Activated effector memory CD4-positive, alpha-beta T cell treated with anti-CD3 and anti-CD28 coated beads, Interleukin-2, amount 50 U/mL, for 16 hours (primary cell): ENCODE measurements around the gene TNNI3K.

Experiments used
- DNase-seq: peaks from one replicate; pipeline ENCODE4 v3.0.0-alpha.2; 2020

Gene TNNI3K

GRCh38 chr1:74504933-74505512 lies 269.8 kb downstream of the TNNI3K start:
- DNase-seq: no peak

GRCh38 chr1:74505928-74506710 lies 270.9 kb downstream of the TNNI3K start:
- no peak for DNase-seq

DNA sequence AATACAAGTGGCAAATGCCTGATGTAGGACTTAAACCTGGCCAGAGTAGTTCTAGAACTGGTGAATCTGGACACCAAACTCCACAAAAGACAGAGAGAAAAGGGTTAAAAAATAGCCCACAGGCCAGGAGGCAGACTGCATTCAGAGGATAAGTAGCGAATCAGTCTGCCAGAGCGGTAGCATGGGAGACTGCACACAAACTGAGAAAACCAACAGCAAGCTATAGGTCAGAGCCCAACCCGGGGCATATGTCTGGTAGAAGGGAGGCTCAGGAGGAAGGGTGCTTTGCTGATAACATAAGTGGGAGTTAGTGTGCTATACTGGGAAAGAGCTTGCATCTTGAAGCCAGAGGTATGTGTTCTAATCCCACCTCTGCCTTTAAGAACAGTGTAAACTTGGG lies 273.3 kb downstream of the TNNI3K start:
- DNase-seq: no peak

DNA sequence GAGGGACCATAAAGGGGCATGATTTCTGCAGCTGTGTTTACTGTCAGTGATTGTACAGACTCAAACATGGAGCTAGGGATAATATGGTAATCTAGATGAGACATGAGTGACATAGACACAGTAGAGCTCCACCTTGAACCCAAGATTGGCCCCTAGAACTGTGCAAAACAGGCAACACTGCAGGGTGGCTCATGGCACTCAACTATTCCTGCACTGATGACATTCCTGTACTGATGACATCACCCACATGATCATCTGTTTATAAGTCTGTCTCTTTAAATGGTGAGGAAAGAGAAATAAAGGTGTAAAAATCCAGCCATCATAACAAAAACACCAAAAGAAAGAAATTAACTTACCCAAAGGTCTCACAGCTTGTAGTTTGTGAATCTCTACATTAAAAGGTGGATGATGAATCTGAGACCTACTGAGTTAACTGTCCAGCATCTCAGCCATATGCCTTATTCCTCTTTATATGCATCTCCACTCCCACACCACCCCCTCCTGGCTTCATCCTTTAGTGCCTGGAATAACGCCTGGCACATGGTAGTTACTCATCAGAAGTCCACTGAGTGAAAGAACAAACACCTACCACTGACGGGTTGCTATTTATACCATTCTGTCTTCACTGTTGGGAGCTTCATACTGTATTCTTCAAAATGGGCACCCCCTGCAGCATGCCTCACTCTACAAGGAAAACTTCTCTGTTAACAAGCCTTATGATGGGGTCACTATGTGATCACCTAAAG lies 277.2 kb downstream of the TNNI3K start, which contains the start of gene LRRC53:
LRRC53 (minus strand) TSS at position 442 of the 746 bp plus-strand sequence. CDS start 29,262 bp downstream, outside the sequence.
- DNase-seq: no peak

DNA sequence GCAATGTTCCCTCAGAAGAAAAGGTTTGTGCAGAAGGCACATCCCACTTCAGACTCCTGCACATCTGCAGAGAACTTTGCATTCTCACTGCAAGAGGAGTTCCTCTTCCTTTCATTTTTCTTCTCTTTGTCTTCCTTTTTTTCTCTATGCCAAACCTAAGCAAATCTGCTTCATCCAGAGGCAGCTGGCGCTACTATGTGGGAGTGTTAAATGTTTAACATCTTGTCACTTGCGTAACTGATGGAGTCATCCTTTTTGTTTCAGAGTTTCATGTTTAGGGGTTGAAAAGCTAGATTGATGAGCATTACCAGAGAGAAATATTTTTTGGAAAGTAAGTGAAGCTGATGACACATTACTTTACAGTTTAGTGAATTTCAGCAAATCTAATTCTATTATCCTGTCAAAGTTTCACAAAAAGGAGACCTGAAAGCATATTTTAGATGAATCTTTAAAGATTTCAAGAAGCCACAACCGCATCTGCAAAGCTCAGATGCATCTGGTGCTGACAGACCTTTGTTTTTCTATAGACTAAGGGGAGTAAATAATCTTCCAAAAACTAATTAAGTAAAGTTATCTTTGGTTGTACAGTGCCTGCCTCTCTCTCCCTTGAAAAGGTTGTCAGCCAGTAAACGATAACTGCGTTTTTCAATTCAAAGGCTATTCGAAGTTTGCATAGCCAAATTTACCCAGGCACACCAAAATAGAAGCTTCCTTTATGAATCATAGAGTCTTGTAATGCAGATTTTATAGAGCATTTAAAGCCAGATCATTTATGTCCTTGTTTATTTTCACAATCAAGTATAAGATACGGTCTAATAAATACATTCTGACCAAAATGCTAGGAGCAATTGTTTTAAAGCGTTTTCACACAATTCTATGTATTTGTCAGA lies 278.5 kb downstream of the TNNI3K start:
- DNase-seq: no peak

DNA sequence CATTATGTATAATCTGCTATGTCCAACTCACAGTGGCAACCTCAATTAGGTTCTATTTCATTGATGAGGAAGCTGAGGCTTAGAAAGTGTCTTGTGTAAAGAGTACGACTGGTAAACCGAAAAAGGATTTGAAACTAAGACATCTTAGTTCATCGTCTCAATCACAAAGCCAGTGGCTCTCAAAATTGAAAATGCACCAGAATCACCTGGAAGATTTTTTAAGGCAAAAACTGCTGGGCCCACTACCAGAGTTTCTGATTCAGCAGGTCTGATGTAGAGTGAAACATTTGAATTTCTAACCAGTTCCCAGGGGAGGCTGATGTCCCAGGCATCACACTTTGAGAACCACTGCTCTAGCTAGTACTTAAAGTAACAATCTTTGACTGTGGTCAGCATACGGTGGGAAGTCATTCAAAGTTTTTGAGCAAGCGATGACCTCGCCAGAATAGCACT lies 282.4 kb downstream of the TNNI3K start:
- DNase-seq: no peak

GRCh38 chr1:74522148-74522547 lies 287.0 kb downstream of the TNNI3K start:
- no peak for DNase-seq

DNA sequence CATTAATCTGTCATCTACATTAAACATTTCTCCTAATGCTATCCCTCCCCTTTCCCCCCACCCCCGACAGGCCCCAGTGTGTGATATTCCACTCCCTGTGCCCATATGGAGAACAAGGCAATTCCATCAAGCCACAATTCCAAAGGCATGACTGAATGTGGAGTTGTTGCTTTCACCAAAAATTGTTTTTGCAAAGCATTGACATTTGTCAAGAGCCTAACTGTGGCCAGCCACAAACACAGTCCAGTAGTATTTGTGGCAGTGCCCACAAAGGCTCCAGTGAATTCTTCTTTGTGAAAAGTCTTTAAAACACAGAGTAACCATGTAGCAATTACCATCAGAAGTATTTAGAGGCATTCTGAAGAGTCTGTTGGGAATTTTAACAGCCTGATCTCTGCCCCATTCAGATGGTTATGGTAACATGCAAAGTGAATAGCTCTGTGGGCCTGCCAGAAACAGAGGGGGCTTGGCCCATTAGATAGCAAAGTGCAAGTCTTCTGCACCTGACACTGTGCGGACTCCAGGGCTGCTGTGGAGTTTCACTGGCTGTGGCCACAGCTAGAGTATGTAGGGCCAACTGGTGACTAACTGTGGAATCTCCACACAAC lies 288.8 kb downstream of the TNNI3K start:
- no peak for DNase-seq

DNA sequence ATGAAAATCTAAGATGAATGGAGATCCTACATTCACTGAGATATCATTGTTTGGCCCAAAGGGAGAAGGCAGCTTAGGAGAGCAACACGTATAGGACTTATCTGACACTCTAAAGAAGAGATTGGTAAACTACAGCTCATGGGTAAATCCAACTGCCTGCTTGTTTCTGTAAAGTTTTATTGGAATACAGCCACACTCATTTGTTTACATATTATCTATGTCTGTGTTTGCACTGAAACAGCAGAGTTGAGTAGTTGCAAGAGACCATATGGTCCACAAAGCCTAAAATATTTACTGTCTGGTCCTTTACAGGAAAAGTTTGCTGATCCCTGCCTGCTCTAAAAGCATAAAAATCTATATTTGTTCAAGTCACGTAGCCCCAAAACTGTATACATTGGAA lies 291.5 kb downstream of the TNNI3K start:
- no peak for DNase-seq

DNA sequence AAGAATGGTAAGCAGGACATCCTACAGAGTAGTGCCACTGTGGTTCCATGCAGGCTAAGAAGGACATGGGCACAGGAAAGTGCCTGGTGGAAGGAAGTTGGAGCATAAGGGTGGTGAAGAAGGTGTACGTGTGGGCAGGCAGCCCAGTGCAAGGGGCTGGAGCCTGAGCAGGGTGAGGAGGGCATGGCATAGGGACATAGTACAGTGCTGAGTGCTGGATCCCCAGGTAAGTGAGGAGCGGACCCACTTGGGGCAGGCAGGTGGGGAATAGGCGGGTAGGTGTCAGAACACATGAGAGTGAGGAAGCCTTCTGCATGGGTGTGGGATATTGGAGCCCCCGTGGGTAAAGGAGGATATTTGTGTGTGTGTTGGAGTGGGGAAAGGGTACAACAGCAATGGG lies 292.9 kb downstream of the TNNI3K start:
- no peak for DNase-seq

DNA sequence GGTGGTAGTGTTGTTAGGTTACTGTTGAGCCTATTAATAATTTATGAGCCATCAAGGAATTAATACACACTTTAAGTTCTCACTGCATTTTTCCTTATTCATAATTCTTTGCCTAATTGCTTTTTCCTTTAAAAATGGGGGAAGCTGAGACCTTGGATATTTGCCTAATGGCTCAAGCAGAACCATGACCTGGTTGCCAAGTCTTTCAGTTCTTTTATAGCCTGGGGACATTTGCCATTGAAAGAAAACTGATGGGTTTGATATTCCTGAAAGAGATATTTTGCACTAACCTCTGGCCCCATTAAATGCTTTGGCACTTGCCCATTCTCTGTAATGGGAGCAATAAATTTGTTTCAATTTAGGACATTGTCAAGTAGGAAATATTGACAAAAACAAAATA lies 295.7 kb downstream of the TNNI3K start:
- DNase-seq: no peak

- no peak for DNase-seq
Observed at GRCh38 chr1:74531796-74532195, 296.6 kb downstream of the TNNI3K start.

GRCh38 chr1:74534241-74534640 lies 299.1 kb downstream of the TNNI3K start:
- no peak for DNase-seq

DNA sequence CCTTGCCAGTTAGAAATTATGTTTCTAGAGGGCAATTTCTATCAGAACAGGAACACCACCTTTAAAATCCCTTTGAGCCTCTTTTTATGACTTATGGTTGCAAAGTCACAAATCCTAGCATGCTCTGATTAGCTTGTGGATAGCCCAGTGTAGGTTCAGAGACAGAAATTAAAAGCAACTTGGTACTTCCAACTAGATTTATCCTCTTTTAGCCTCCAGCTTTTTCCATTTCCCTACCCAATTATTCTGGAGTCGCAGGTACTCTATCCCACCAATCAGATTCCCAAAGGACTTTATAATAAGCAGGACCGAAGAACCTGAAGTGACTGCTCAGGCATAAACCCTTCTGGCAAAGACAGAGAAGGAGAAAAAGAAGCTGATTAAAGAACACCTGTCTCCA lies 310.6 kb downstream of the TNNI3K start:
- no peak for DNase-seq

DNA sequence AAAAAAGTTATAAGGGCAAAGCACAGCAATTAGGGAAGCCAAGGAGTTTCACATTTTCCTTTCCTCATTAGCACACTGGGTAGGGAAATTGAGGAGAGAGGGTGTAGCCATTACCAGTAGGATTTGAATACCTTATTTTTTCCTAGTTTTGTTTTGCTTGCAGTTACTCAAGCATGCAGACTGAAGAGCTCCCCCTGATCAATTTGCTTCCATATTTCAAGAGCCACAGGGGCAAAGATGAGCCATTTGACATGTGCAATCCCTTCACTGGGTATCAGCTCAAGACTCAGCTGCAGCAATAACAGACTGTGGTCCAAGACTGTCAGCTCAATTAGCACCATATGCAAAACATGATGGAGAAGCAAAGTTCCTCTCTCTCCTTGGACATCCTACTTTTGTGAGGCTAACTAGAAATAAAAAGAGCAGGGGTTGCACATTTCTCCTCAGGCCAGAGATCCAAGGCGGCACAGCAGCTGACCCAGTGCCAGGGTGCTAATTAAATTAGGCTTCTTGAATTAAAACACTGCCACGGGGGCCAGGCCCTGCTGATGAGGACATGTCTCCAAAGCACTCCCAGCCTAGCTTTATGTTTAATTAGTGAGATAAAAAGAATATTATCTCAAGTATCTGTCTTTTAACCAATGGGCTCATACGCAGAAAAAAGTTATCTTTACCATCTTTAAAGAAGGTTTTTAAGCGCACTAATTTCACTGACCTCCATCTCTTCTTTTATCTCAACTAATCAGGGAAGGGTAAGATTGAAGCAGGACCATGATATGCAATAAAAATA lies 314.0 kb downstream of the TNNI3K start:
- no peak for DNase-seq

GRCh38 chr1:74549932-74550331 lies 314.7 kb downstream of the TNNI3K start:
- DNase-seq: no peak

DNA sequence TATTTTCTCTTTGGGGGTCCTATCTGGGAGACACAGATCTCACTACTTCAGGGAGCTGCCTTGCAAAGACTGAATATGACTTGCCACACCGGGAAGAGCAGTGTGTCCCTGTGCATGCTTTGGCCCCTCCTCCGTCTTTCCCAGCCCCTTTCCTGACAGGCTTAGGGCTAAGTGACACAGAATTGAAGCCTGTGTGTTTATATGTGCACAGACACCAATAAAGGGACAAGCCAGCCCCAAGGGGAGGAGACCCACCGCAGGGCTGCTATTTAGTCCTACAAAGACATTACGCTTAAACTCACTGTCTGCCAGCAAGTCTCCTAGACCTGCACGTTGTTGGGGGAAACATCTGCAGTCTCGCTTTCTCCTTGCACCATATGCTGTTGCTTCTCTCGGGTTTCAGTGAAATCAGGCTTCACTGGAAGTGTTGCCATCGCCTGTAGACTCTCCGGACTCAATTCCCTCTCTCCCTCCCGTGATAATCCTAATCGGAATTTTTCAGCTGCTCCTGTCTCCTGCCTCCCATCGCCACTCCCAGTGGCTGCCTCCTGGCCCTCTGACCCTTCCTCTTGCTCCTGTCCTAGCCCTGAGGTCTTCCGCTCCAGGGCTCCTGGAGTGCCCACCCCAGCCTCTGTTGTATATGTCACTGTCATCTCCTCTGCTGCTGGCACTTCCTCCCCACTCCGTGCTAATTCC lies 335.8 kb downstream of the TNNI3K start:
- DNase-seq: no peak

DNA sequence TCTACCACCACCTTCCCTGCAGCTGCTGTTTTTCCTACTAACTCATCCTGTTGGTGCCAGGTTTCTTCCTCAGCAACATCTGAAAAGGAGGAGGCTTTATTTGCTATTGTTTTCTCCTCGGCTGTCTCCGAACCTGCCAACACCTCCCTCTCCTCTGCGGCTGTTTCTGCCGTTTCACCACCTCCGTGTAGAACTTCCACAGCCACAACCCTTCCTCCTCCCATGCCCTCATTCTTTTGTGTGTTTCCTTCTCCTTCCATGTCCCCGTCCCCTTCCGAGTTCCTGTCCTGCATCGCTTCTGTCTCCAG lies 336.3 kb downstream of the TNNI3K start:
- no peak for DNase-seq

DNA sequence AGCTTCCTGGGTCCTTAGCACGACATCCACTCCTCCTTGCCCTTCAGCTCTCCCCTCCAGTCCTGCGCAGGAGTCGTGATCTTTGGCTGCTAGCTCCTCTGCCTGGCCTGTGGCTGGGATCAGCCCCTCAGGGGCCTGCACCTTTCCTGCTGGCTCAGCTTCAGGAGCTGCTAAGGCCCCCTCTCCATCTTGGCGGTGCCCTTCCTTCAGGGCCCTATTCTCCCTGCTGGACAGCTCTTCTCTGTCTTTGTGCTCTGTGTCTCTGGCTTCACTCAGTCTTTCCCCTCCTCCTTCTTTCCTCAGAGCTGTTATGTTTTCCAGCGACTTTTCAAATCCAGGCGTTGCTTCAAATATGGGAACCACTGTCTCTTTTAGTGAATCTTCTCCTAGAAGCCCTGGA lies 336.7 kb downstream of the TNNI3K start:
- no peak for DNase-seq

- no peak for DNase-seq
Observed at GRCh38 chr1:74578101-74578500, 342.9 kb downstream of the TNNI3K start.

DNA sequence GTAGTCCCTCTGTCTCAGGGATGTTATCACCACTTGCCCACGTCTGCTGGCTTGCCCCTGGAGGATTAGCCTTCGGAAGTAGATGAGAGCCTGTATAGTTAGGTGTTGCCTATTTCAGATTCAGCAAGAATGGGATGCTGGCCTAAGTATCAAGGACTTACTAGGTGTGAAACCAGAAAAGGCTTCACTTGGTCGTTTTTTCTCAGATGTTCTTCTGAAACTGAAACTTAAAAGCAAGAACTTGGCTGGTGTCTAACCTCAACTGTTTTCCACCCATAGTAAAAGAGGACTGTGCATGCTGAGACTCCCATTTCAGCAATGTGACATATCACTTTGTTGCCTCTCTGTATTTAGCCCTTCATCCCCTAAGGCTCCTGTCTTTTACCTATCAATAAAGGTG lies 344.2 kb downstream of the TNNI3K start:
- no peak for DNase-seq
